ENCODE data around the gene KDM7A.

The KDM7A gene

GRCh38 chr7:140056431-140057142, 120.2 kb downstream of the KDM7A start (continued):
- TF ChIP-seq ZNF510 (tag by site-specific recombination; IDR thresholded peaks at IDR 0.05; ENCODE audit: insufficient replicate concordance), result no peak

- TF ChIP-seq HOXA7 (CRISPR knock-in tag; IDR thresholded peaks at IDR 0.05; ENCODE audit: borderline replicate concordance) (no peak), ZNF624 (tag by site-specific recombination; IDR thresholded peaks at IDR 0.05) (no peak), REST (tag by site-specific recombination; IDR thresholded peaks at IDR 0.05) (peak; percentile 79)
- CTCF ChIA-PET, result no interaction called here
- POLR2A ChIA-PET, result no interaction called here
- H3K4me3 ChIP-seq (ENCODE audit: low read depth, low read length), result no peak overlapping the region
- no peaks in the 10 kb centered on the region for H3K36me3 ChIP-seq (ENCODE audit: control insufficient read depth in 2 of 2, insufficient read depth in 1 of 2, low read length in 2 of 2)
- H3K27ac ChIP-seq (ENCODE audit: extremely low read depth, low read depth, low read length), result no peak overlapping the region
- no peaks in the 10 kb centered on the region for H3K4me1 ChIP-seq (ENCODE audit: control insufficient read depth, insufficient read depth, low read length)
- no peaks in the 10 kb centered on the region for H3K9me3 ChIP-seq (ENCODE audit: control insufficient read depth, insufficient read depth, low read depth, low read length)
Measured at GRCh38 chr7:140055833-140056232, 121.0 kb downstream of the KDM7A start.

GRCh38 chr7:140054751-140055150, 122.0 kb downstream of the KDM7A start:
- TF ChIP-seq ZFHX2 (tag by site-specific recombination; conservative IDR thresholded peaks at IDR 0.05) (no peak), TRIM28 (IDR thresholded peaks at IDR 0.05; ENCODE audit: borderline replicate concordance, low read length) (no peak), ZNF692 (tag by site-specific recombination; IDR thresholded peaks at IDR 0.05) (no peak), HIC1 (tag by site-specific recombination; IDR thresholded peaks at IDR 0.05) (no peak), ZNF18 (tag by site-specific recombination; IDR thresholded peaks at IDR 0.05) (no peak), ZNF239 (tag by site-specific recombination; IDR thresholded peaks at IDR 0.05) (no peak), ZNF114 (tag by site-specific recombination; IDR thresholded peaks at IDR 0.05) (no peak), ZNF175 (tag by site-specific recombination; IDR thresholded peaks at IDR 0.05) (no peak), ZNF670 (tag by site-specific recombination; IDR thresholded peaks at IDR 0.05; ENCODE audit: low read depth) (no peak), ZNF335 (tag by site-specific recombination; conservative IDR thresholded peaks at IDR 0.05) (no peak), SCRT2 (tag by site-specific recombination; IDR thresholded peaks at IDR 0.05) (no peak), ZBTB48 (tag by site-specific recombination; IDR thresholded peaks at IDR 0.05) (no peak), KLF7 (tag by site-specific recombination; IDR thresholded peaks at IDR 0.05; ENCODE audit: borderline replicate concordance) (no peak)
- Histone ChIP-seq H3K27ac (ENCODE audit: extremely low read depth, low read depth, low read length) (no peak overlapping the region), H3K9me3 (ENCODE audit: control insufficient read depth, insufficient read depth, low read depth, low read length) (no peaks in the 10 kb centered on the region), H3K36me3 (ENCODE audit: control insufficient read depth in 2 of 2, insufficient read depth in 1 of 2, low read length in 2 of 2) (no peaks in the 10 kb centered on the region), H3K4me1 (ENCODE audit: control insufficient read depth, insufficient read depth, low read length) (no peaks in the 10 kb centered on the region), H3K4me3 (ENCODE audit: low read depth, low read length) (no peak overlapping the region)
- POLR2A ChIA-PET, result no interaction called here
- CTCF ChIA-PET, result no interaction called here

Data from HEK293 (cell line).